NCI-H2227 (cell line): Measurements from ENCODE around the gene FABP6.
"Not testable (repeated sequence)": the region's sequence is repeated elsewhere in the genome, so short reads cannot be mapped to it uniquely, and the experiment has no call there.

Experiments
- DNase-seq: peaks from one replicate; lab custom pipeline; 2025; ENCODE audit not compliant: unreplicated experiment; lab: John Stamatoyannopoulos, UW

Gene FABP6

GRCh38 chr5:160219356-160219755, 9.9 kb upstream of the FABP6 start:
- DNase-seq = no peak

GRCh38 chr5:160221082-160221481, 8.2 kb upstream of the FABP6 start:
- no peak for DNase-seq

DNA sequence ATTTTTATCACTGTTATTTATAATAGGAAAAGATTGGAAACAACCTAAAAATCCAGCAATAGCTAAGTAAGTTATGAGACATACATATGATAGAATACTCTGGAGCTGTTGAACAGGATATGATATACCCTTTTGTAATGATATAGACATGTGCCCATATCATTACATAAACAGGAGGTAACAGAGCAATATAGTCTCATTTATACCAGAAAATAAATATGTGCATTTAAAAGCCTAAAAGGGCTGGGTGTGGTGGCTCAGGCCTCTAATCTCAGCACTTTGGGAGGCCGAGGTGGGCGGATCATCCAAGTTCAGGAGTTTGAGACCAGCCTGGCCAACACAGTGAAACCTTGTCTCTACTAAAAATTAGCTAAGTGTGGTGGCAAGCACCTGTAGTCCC, 2.3 kb upstream of the FABP6 start:
- DNase-seq = no peak

DNA sequence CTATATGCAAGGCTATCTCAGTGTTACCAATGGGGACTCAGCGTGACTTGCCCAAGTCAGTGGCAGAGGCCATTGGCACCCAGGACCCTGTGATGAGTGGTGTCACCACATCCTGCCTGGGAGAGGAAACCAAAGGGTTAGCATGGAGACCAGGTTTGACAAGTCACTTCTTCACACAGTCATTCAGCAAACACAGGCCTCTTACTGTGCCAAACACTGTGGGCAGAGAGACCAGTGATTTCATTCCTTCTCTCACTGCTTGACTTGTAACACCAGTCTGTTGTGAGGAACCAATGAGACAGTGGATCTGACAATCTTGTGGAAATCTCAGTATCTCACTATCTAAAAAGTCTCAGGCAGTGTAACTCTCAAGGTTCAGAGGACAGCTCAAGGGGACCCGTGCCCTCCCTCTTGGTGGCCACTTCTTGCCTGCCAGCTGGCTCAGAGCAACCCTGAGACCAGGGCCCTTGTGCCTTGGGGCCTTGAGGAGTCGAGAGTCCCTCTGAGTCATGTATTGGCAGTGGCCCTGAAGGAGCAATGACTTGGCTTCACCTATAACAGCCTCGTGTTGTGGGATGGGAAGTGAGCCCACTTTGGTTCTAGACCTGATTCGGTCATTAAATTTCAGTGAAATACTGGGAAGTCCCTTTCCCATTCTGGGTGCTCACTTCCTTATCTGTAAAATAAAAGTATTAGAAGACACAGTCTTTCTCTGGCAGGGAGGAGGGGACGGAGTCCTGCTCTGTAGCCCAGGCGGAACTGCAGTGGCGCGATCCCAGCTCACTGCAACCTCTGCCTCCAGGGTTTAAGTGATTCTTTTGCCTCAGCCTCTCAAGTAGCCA, 1.6 kb downstream of the FABP6 start:
- no peak for DNase-seq

DNA sequence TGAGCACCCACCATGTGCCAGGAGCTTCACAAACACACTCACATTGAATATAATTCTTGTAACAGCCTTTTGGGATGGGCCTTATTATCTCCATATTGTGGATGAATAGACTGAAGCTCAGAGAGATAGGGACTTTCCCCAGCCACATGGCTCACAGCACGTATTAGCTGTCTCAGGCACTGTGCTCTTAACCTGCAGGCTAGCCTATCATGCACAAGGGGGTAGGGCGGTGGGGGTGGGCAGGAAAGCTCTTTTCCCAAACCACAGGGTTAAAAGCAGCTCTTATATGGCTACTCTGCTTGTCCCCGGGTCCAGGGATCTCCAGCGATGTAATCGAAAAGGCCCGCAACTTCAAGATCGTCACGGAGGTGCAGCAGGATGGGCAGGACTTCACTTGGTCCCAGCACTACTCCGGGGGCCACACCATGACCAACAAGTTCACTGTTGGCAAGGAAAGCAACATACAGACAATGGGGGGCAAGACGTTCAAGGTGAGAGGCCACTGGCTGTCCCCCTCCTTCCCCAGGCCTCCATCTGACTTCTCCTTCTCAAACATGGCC, 2.6 kb downstream of the FABP6 start:
- no peak for DNase-seq

DNA sequence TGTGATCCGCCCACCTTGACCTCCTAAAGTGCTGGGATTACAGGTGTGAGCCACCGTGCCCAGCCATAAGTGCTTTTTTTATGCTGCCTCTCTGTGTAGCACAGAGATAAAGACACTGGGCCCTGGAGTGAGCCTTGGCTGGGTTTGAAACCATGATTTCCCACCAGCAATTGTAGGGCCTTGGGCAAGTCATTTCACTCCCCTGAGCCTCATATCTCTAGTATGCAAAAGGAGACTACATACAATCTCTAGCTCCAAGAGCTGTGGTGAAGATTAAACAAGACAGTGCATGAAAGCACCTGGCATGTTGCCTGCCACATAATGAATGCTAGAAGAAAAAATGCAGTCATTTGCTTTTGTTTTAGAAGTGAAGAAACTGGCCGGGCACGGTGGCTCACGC, 3.9 kb downstream of the FABP6 start:
- DNase-seq = no peak

DNA sequence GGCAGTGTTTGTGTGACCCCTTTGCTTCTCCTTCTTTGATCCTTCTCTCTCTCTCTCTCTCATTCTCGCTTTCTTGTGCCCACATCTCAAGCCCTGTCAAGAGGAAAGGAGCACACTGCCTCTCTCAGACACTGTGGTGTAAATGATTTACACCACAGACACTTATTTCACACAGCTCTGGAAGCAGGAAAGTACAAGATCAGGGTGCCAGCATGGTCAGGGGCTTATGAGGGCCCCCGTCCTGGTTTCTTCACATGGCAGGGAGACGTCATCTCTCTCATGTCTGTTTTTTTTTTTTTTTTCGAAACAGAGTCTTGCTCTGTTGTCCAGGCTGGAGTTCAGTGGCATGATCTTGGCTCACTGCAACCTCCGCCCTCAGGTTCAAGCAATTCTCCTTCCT, 6.4 kb downstream of the FABP6 start:
- DNase-seq = no peak

- DNase-seq = no peak
Measured at GRCh38 chr5:160237571-160238093, 8.3 kb downstream of the FABP6 start.

DNA sequence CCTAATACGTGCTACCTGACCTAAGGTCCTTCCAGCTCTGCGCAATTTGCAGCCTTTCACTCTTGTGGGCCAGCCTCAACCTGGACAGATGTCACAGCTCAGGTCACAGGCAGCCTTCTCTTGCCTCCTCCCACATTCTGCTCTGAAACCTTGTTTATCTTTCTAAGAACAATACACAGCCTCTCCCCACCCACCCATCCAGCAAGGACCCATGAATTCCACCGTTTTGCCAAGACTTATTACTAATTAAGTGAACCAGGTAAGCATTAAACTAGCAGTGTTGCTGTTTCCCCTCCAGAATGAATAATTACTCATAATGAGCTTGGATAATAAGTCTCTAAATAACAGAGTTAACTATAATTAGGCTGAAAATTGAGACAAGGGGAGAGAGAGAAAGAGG, 11.0 kb downstream of the FABP6 start:
- no peak for DNase-seq

- no peak for DNase-seq
Measured at GRCh38 chr5:160242145-160242544, 12.8 kb downstream of the FABP6 start.

GRCh38 chr5:160245506-160246086, 16.3 kb downstream of the FABP6 start:
- DNase-seq = no peak

- DNase-seq = not testable (repeated sequence)
Measured at GRCh38 chr5:160249570-160249969, 20.3 kb downstream of the FABP6 start.

- DNase-seq = no peak
Measured at GRCh38 chr5:160250226-160250625, 20.9 kb downstream of the FABP6 start.

- no peak for DNase-seq
Measured at GRCh38 chr5:160250826-160251225, 21.5 kb downstream of the FABP6 start.

GRCh38 chr5:160251406-160252155, 22.3 kb downstream of the FABP6 start:
- no peak for DNase-seq

- DNase-seq = no peak
Measured at GRCh38 chr5:160252916-160253315, 23.6 kb downstream of the FABP6 start.

DNA sequence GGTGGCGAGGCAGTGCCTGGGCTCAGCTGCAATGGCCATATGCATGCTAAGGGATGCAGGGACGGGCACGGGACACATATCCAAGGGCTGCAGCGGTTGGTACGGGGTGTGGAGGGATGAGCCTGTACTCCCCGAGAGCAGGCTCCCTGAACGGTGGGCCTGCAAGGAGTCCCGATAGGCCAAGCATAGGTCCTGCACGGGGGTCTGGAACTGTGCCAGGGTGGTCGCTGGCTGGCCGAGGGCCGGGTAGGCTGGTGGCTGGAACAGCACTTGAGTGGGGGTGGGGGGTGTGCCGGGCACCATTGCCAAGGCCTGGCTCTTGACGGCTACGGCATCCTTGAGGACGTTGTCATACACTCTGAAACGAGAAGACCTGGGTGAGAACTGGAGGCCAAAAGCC, 24.1 kb downstream of the FABP6 start:
- DNase-seq = no peak

GRCh38 chr5:160254706-160255105, 25.4 kb downstream of the FABP6 start:
- no peak for DNase-seq

DNA sequence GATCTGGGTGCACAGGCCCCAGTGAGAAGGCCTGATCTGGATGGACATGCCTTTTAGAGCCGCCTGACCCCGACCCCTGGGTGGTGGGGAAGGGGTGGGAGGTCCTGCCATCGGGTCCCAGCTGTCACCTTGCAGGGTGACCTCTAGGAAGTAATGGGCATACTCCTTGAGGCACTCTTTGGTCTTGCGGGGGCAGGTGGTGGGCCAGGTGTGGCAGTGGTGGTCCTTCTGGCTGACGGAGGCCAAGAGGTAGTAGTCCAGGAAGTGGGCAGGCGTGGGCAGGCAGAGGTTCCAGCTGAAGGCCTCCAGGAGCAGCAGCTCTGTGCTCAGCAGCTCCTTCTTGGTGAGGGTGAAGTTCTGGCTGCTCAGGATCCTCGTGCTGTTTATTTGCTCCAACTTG, 30.0 kb downstream of the FABP6 start:
- DNase-seq = no peak

DNA sequence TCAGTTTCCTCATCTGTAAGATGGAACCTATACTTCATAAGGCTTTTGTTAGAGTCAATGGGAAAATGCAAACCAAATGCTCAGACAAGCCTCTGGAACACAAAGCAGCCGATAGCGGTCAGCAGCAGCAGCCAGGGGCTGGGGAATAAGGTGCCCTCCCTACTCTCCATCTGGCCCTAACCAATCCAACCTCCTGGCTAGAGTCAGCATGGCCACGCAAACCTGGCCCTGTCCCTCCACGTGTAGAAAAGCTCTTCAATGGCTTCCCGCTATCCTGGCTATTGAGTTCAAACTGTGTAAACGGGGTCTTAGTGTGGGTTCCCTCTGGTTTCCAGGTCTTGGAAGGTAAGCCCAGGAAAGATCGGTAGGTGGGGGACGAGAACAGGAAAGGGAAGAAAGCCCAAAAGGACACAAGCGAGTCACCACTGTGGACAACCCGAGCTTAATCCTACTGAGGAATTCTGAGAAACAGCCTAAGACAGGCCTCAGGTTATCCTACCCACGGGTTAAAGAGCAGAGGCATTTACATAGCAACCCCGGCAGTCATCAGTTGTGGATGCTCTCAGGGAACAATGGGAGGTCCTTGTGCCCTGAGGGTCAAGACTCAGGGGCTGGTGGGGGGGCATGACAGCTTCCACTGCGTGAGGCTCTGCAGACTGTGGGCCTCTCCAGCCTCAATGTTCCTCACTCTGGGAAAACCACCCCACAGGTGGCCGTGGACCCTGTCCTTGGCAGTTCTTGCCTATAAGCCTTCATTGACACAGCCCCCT, 30.9 kb downstream of the FABP6 start:
- no peak for DNase-seq
